ENCODE measurements around the gene ALOX5AP. TPM values are rescaled to one million over a fixed set of nuclear protein-coding genes. Genes with fewer than 3 reads are reported as not detected.

Gene ALOX5AP
- total RNA-seq, 1 donor from 2014 or later: 4.5 TPM

- Mint-ChIP-seq H3K9me3 (ENCODE audit: unreplicated experiment) (no peaks in the 10 kb centered on the region), H3K27ac (ENCODE audit: unreplicated experiment) (no peak overlapping the region), H3K36me3 (ENCODE audit: low read depth, unreplicated experiment) (no peaks in the 10 kb centered on the region), H3K27me3 (ENCODE audit: low read depth, unreplicated experiment) (peaks cover 15% of the 10 kb centered on the region), H3K4me3 (ENCODE audit: unreplicated experiment) (no peak overlapping the region), H3K4me1 (ENCODE audit: low read depth, unreplicated experiment) (peaks cover 34% of the 10 kb centered on the region)
- peak; percentile 63 for DNase-seq (ENCODE audit: low read depth)
- no peaks in the 10 kb centered on the region for H3K9me3 ChIP-seq (ENCODE audit: insufficient read depth, low read depth, low read length)
- H3K27me3 ChIP-seq (ENCODE audit: insufficient read depth, low read length): no peaks in the 10 kb centered on the region
- no peaks in the 10 kb centered on the region for H3K79me2 ChIP-seq (ENCODE audit: insufficient read depth, low read length)
- no peaks in the 10 kb centered on the region for H4K20me1 ChIP-seq (ENCODE audit: insufficient read depth, low read length)
- TF ChIP-seq, protein P1, sequence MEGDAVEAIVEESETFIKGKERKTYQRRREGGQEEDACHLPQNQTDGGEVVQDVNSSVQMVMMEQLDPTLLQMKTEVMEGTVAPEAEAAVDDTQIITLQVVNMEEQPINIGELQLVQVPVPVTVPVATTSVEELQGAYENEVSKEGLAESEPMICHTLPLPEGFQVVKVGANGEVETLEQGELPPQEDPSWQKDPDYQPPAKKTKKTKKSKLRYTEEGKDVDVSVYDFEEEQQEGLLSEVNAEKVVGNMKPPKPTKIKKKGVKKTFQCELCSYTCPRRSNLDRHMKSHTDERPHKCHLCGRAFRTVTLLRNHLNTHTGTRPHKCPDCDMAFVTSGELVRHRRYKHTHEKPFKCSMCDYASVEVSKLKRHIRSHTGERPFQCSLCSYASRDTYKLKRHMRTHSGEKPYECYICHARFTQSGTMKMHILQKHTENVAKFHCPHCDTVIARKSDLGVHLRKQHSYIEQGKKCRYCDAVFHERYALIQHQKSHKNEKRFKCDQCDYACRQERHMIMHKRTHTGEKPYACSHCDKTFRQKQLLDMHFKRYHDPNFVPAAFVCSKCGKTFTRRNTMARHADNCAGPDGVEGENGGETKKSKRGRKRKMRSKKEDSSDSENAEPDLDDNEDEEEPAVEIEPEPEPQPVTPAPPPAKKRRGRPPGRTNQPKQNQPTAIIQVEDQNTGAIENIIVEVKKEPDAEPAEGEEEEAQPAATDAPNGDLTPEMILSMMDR (IDR thresholded peaks at IDR 0.05; ENCODE audit: insufficient read depth, low read depth, low read length): no peak
- no peak for TF ChIP-seq EZH2 (IDR thresholded peaks at IDR 0.05; ENCODE audit: insufficient read depth, low read length)
- H3K9ac ChIP-seq (ENCODE audit: low read length): no peak overlapping the region
- no peaks in the 10 kb centered on the region for H3K36me3 ChIP-seq (ENCODE audit: insufficient read depth, low read length)
- H3K4me2 ChIP-seq (ENCODE audit: low read length): peak overlapping the region; percentile 63
- H3K4me1 ChIP-seq (ENCODE audit: insufficient read depth, low read length): peaks cover 33% of the 10 kb centered on the region
- no peak for FAIRE-seq
- H3K4me3 ChIP-seq (ENCODE audit: insufficient read depth, low read depth, low read length): no peak overlapping the region
- no peak overlapping the region for H2AFZ ChIP-seq (ENCODE audit: low read depth, low read length)
- H3K27ac ChIP-seq (ENCODE audit: low read depth, low read length): no peak overlapping the region
Measured at GRCh38 chr13:30787738-30788525, 52.6 kb downstream of the ALOX5AP start.

DNA sequence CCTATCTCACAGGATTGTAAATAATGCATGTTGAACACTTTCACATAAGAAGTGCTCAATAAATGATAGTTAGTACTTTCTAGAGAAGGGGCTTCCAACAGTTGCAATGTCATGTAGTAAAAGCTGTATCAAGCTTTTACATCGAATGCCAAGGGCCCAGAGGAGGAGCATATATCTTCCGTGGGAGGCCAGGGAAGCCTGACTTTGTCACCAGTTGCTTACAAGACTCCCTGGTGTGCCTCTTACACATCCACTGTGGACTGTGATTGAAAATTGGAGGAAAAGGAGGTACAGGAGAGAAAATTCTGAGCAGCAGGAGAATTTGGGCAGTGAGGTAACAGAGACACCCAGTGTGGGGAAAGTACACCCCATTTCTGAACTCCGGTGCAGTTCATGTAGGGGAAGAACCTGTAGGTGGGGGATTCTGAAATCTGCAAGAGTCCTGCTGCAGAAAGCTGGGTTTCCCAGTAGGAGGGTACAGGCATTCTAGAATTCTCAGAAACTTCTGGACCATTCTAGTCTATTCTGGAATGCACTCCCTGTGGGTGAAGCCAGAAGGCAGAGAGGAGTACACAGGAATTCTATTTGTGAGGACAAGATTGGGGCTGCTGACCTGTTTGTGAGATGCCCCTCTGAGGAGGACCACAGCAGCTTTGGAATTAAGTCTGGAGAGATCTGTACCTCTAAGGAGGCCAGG is 54.0 kb downstream of the ALOX5AP start:
- FAIRE-seq (no peak), DNase-seq (ENCODE audit: low read depth) (no peak)
- no peaks in the 10 kb centered on the region for H3K79me2 ChIP-seq (ENCODE audit: insufficient read depth, low read length)
- H3K36me3 ChIP-seq (ENCODE audit: insufficient read depth, low read length): no peaks in the 10 kb centered on the region
- peaks cover 37% of the 10 kb centered on the region for H3K4me1 ChIP-seq (ENCODE audit: insufficient read depth, low read length)
- Mint-ChIP-seq H3K27ac (ENCODE audit: unreplicated experiment) (peak overlapping the region; percentile 69), H3K4me1 (ENCODE audit: low read depth, unreplicated experiment) (peaks cover 37% of the 10 kb centered on the region), H3K27me3 (ENCODE audit: low read depth, unreplicated experiment) (peaks cover 15% of the 10 kb centered on the region), H3K9me3 (ENCODE audit: unreplicated experiment) (no peaks in the 10 kb centered on the region), H3K36me3 (ENCODE audit: low read depth, unreplicated experiment) (no peaks in the 10 kb centered on the region), H3K4me3 (ENCODE audit: unreplicated experiment) (no peak overlapping the region)
- H3K27me3 ChIP-seq (ENCODE audit: insufficient read depth, low read length): no peaks in the 10 kb centered on the region
- no peak overlapping the region for H3K4me3 ChIP-seq (ENCODE audit: insufficient read depth, low read depth, low read length)
- H3K9me3 ChIP-seq (ENCODE audit: insufficient read depth, low read depth, low read length): no peaks in the 10 kb centered on the region
- no peak for TF ChIP-seq EZH2 (IDR thresholded peaks at IDR 0.05; ENCODE audit: insufficient read depth, low read length)
- TF ChIP-seq, protein P1 (IDR thresholded peaks at IDR 0.05; ENCODE audit: insufficient read depth, low read depth, low read length): no peak
- H2AFZ ChIP-seq (ENCODE audit: low read depth, low read length): no peak overlapping the region
- H3K9ac ChIP-seq (ENCODE audit: low read length): no peak overlapping the region
- H3K27ac ChIP-seq (ENCODE audit: low read depth, low read length): no peak overlapping the region
- no peaks in the 10 kb centered on the region for H4K20me1 ChIP-seq (ENCODE audit: insufficient read depth, low read length)
- no peak overlapping the region for H3K4me2 ChIP-seq (ENCODE audit: low read length)

Data from astrocyte (in vitro differentiated cells and primary cell).